ENCODE data around the gene PITPNC1.
"Not testable (repeated sequence)": the region's sequence is repeated elsewhere in the genome, so short reads cannot be mapped to it uniquely, and the experiment has no call there.

The PITPNC1 gene

DNA sequence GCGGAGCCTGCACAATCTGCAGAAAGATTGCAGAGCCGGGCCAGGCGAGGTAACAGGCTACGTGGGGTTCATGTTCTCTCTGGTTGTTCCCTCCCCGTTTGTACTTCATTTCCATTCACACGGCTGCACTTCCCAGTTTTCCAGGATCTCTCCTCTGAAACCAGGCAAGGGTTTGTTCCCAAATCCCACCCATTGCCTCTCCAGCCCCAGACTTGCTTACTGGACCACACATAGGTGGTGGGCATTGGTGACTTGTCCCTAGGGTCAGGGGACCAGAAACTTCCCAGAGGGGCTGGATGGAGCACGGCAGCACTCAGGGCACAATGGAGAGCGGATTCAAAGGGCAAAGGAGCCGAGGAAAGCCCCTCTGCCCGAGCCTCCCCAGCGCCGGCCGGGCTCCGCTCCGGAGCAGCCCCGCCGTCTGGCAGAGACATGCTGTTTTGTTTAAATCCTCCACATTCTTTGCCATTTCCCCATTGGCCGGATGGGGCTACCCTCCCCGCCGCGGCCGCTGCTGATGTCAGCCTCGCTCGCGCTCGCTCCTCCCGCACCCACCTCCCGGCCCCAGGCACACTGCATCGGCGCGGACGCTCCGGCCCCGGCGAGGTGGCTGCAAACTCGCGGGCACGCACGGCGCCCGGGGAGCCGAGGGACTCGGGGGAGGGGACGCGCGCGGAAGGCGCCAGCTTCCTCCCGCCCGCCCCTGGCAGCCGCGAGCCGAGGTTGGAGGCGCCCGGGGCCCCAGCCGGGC lies at the start of gene PITPNC1:
Gene PITPNC1 (plus strand): TSS at position 545 of the 751 bp plus-strand sequence.
- DNase-seq (ENCODE audit: low read depth in 2 of 3, low spot score in 1 of 3): peak; percentile 75 to 87 (median 79)

GRCh38 chr17:67328026-67328425 lies 49.1 kb upstream of the PITPNC1 start:
- DNase-seq (ENCODE audit: low read depth in 2 of 3, low spot score in 1 of 3): no peak

DNA sequence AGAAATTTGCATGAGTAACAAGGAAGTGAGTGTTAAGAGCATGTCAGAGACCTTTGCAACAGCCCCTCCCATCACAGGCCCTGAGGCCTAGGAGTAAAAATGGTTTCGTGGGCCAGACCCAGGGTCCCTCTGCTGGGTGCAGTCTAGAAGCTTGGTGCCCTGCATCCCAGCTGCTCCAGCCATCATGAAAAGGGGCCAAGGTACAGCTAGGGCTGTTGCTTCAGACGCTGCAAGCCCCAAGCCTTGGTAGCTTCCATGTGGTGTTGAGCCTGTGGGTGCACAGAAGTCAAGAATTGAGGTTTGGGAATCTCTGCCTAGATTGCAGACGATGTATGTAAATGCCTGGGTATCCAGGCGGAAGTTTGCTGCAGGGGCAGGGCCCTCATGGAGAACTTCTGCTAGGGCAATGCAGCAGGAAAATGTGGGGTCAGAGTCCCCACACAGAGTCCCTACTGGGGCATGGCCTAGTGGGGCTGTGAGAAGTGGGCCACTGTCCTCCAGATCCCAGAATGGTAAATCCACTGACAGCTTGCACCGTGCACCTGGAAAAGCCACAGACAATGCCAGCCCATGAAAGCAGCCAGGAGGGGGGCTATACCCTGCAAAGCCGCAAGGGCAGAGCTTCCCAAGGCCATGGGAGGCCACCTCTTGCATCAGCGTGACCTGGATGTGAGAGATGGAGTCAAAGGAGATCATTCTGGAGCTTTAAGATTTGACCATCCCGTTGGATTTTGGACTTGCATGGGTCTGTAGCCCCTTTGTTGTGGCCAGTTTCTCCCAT lies 45.5 kb upstream of the PITPNC1 start:
- DNase-seq (ENCODE audit: low read depth in 2 of 3, low spot score in 1 of 3): not testable (repeated sequence)

DNA sequence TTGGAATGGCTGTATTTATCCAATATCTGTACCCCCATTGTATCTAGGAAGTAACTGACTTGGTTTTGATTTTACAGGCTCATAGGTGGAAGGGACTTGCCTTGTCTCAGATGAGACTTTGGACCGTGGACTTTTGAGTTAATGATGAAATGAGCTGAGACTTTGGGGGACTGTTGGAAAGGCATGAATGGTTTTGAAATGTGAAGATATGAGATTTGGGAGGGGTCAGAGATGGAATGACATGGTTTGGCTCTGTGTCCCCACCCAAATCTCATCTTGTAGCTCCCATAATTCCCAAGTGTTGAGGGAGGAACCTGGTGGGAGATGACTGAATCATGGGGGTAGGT lies 44.9 kb upstream of the PITPNC1 start:
- not testable (repeated sequence) for DNase-seq (ENCODE audit: low read depth in 2 of 3, low spot score in 1 of 3)

GRCh38 chr17:67335245-67335835 lies 41.7 kb upstream of the PITPNC1 start:
- no peak for DNase-seq (ENCODE audit: low read depth in 2 of 3, low spot score in 1 of 3)

GRCh38 chr17:67336859-67337258 lies 40.2 kb upstream of the PITPNC1 start:
- no peak for DNase-seq (ENCODE audit: low read depth in 2 of 3, low spot score in 1 of 3)

DNA sequence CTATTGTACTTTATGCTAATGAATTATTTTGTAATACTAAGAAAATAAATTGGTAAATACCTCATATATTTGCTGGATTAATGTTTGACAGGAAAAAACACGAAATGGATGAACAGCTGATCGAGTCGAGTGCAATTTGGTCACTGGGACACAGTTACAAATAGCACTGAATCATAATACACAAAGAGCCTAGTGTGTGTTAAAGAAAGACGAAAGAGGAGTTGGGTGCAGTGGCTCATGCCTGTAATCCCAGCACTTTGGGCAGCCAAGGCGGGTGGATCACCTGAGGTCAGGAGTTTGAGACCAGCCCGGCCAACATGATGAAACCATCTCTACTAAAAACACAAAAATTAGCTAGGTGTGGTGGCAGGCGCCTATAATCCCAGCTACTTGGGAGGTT lies 38.7 kb upstream of the PITPNC1 start:
- not testable (repeated sequence) for DNase-seq (ENCODE audit: low read depth in 2 of 3, low spot score in 1 of 3)

DNA sequence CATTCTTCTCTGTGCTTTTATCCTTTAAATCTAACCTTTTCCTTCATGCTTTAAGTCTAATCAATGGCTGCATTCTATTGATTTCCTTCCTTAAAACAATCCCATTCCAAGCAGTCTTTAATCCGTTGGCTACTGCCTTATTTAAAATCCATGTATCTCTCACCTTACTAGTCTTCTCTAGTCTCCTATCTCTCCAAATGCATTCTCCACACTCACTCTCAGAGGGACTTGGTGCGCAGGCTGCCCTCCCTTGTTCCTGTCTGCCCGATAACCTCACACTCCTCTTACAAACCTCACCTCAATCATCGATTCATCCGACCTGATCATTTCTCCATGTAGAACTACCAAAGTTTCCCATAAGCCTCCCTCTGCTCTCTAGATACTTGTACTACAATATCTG lies 33.8 kb upstream of the PITPNC1 start:
- no peak for DNase-seq (ENCODE audit: low read depth in 2 of 3, low spot score in 1 of 3)

GRCh38 chr17:67347826-67348225 lies 29.3 kb upstream of the PITPNC1 start:
- DNase-seq (ENCODE audit: low read depth in 2 of 3, low spot score in 1 of 3): no peak

DNA sequence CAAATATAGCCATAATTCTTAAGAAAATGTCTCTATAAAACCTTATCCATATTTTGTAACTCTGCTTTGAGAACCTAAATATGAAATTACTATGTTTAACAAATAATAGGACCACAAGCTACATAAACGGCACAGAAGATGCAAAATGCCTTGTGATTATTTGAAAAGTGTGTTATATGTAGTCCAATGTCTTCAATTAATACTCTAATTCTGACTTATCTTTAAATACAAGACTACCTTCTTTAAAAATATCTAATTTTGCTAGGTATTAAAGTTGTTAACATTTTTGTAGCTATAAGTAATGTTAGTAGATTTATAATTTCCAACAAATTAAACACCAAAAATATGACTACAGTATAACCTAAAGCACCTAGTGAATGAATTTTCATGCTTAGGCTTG lies 27.7 kb upstream of the PITPNC1 start:
- no peak for DNase-seq (ENCODE audit: low read depth in 2 of 3, low spot score in 1 of 3)

- DNase-seq (ENCODE audit: low read depth in 2 of 3, low spot score in 1 of 3): no peak
Observed at GRCh38 chr17:67353161-67353560, 23.9 kb upstream of the PITPNC1 start.

DNA sequence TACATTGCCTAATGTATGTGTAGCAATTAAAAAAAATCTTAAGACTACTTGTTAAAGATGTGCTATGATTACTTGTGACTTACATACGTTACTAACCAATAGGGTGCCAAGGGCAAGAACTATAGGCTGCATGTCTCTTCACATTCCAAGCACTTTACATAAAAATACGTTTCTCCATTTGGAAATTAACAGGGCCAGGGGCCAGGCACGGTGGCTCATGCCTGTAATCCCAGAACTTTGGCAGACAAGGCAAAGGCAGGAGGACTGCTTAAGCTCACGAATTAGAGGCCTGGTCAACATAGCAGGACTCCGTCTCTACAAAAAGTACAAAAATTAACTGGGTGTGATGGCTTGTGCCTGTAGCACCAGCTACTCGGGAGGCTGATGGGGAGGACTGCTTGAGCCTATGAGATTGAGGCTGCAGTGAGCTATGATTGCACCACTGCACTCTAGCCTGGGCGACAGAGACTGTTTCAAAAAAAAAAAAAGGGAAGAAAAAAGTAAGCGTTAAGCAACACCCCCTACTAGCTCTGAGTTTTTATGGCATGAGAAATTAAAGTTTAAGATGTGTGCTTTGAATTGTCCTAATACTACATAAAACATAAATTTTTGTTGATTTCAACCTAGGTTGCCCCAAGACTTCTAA lies 23.0 kb upstream of the PITPNC1 start:
- no peak for DNase-seq (ENCODE audit: low read depth in 2 of 3, low spot score in 1 of 3)

DNA sequence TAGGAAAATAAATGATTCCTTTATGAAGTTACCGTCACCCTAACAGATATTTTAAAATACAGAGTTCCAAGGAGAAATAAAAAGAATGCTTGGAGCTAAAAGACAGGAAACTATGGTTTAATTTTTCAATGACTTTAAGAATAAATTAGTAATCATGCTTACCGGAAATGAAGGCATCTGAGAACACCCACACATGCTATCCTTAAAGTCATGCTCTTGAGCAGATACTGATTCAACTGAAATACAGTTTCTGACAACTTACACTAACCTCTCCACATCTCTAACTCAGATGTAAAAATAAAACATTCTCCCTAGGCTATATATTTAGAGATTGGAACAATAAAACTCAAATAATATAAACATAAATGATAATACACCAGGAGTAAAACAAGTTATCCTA lies 18.5 kb upstream of the PITPNC1 start:
- DNase-seq (ENCODE audit: low read depth in 2 of 3, low spot score in 1 of 3): no peak

DNA sequence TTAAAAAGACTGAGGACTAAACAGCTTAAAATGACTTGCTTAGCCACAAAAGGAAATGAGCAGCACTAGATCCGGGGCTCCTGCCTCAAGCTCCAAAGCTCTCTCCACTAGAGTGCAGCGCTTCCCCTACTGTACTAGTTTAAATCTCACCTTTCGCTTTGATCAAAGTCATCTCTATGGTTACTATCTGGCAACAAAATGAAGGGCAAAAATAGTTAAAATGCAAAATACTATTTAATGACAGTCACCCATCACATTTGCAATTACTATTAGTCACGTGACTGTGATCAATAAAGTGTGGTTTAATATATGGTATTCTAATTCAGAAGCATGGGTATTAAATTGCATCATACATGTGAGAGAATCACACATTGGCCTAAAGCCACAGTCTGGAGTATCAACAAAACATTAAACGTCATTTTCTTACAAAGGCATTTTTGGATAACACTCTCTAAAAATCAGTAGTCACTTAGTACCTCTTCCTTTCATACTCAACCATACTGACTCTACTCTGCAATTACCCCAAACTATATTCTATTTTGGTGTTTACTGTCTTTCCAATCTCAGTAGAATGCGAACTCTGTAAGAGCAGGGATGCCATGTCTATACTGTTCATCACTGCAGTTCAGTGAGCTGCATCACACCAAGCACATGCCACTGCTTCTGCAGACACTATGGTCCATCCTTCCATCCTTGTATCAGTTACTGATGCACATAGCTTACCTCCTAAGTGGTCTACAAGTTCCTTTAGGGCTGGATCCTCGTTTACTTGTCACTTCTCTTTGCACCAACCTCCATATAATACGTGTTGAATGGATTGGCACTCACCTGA lies 16.9 kb upstream of the PITPNC1 start:
- DNase-seq (ENCODE audit: low read depth in 2 of 3, low spot score in 1 of 3): no peak

- no peak for DNase-seq (ENCODE audit: low read depth in 2 of 3, low spot score in 1 of 3)
Observed at GRCh38 chr17:67360880-67361279, 16.2 kb upstream of the PITPNC1 start.

GRCh38 chr17:67362173-67362572 lies 14.9 kb upstream of the PITPNC1 start:
- no peak for DNase-seq (ENCODE audit: low read depth in 2 of 3, low spot score in 1 of 3)

DNA sequence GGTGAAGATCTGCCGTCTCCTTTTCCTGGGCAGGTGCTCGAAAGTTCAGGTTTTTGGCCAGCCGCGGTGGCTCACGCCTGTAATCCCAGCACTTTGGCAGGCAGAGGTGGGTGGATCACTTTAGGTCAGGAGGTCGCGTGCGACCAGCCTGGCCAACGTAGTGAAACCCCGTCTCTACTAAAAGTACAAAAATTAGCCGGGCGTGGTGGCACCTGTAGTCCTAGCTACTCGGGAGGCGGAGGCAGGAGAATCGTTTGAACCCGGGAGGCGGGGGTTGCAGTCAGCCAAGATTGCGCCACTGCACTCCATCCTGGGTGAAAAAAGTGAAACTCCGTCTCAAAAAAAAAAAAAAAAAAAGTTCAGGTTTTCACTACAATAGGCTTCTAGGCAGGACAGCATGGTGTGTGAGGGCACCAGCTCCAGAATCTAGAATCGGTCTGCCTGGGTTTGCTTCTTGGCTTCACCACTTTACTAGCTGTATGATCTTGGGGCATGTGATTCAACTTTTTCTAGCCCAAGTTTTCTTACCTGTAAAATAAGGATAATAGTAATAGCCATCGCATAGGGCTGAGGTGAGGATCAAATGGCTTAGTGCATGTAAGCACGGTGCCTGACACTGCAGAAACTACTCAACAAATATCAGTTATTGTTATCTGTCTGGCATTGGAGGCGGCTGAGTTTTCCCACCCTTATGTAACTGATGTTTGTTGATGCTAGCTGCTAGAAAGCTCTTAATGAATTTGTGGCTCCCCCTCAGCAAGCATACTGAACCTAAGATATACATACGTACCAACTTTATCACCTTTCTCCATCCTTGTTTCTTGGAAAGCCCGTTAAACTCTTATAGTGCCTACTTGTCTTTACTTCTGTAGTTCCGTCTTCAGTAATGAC lies 12.0 kb upstream of the PITPNC1 start:
- no peak for DNase-seq (ENCODE audit: low read depth in 2 of 3, low spot score in 1 of 3)

DNA sequence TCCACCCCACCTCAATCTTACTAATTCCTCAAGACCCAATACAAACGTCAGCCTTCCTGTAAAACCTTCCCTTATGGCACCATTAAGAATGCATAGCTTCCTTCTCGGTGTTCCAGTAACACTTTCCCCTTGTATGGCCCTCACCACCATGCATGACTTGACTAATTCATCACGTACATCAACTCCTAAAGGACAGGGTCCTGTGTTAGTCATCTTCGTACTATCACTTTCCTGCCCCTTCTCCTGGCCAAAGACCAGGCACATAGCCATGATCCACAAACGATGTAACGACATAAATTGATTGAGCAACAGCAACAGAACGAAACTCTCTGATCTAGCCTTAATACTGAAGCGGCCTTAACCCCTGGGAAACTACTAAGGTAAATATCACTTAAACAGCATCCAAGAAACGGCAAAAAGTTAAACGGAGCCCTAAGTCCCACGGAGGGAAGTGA lies 11.3 kb upstream of the PITPNC1 start:
- peak in 1 of 3 donors; percentile 20 for DNase-seq (ENCODE audit: low read depth in 2 of 3, low spot score in 1 of 3)

Measured in stimulated activated CD4-positive, alpha-beta T cell treated with anti-CD3 and anti-CD28 coated beads, Interleukin-12 subunit alpha, Interleukin-12 subunit beta, amount 100 ng/mL, for 48 hours (primary cell).